A172 (cell line): ENCODE results near the gene USP49. TPM values are rescaled to one million over a fixed set of nuclear protein-coding genes. Genes with fewer than 3 reads are reported as not detected.
A peak's percentile ranks its signal among the peaks of the same experiment; 100 is the strongest.
"Not testable (repeated sequence)": the region's sequence is repeated elsewhere in the genome, so short reads cannot be mapped to it uniquely, and the experiment has no call there.

ENCODE experiments used
- DNase-seq: peaks from one replicate; pipeline ENCODE4 v3.0.0-alpha.2; 2015; ENCODE audit warnings: low spot score
- total RNA-seq: library from RNA; depleted of rRNA; stranded (reverse); fragments of >200 nt; shearing (Covaris generic); gene quantifications from 2 replicates; pipeline ENCODE4 v1.2.3, GENCODE V29; 2014; rRNA removed

Gene USP49
- total RNA-seq, result 0.74 and 1.1 TPM in 2 replicates

- DNase-seq, result peak; percentile 68
Observed at GRCh38 chr6:41895300-41896233, at the start of gene USP49. TSS of gene USP49 (minus strand) at chr6:41895375. CDS start at chr6:41806983, 88,392 bp downstream.

GRCh38 chr6:41943456-41943855 lies 48.3 kb upstream of the USP49 start:
- no peak for DNase-seq

- not testable (repeated sequence) for DNase-seq
Observed at GRCh38 chr6:41942882-41943281, 47.7 kb upstream of the USP49 start.

GRCh38 chr6:41942067-41942851 lies 47.1 kb upstream of the USP49 start:
- no peak for DNase-seq

DNA sequence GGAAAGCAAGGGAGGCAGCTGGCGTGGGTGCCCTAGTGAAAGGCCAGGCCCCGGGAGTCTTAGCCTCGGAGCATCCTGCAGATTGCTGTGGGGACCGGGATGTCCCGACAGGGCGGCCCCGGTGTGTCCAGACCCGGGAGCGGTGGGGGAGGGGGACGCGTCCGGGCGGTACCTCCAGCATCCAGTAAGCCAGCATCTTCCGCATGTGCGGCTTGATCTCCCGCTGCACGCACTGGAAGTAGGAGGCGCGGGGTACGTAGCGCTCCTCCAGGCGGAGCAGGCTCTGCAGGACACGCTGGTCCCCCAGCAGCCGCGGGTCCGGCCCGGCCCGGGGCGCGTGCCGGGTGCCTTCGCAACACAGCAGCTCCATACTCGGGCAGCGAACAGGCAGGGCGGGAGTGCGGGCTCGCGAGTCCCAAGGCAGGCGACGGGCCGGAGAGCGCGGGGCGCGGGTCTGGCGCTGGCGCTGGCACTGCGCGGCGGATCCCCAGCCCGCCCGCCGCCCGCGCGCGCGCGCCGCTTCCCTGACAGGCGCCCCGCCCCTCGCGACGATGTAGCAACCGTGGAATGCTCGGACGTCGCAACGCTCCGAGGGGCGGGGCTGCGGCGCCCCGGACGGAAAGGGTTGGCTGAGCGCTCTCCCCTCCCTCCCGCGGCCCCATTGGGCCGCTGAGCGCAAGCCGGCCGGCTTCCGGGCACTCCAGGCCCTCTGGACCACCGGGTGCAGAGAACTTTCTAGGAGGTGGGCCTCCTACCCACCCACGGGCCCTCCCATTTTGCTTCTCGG lies 46.3 kb upstream of the USP49 start, which contains the start of gene CCND3:
Gene CCND3, minus strand, starts transcription at position 529 of the 787 bp plus-strand sequence. Its CDS starts 159 bp downstream, at position 370.
- DNase-seq, result peak; percentile 78

GRCh38 chr6:41940759-41941279 lies 45.6 kb upstream of the USP49 start:
- no peak for DNase-seq

DNA sequence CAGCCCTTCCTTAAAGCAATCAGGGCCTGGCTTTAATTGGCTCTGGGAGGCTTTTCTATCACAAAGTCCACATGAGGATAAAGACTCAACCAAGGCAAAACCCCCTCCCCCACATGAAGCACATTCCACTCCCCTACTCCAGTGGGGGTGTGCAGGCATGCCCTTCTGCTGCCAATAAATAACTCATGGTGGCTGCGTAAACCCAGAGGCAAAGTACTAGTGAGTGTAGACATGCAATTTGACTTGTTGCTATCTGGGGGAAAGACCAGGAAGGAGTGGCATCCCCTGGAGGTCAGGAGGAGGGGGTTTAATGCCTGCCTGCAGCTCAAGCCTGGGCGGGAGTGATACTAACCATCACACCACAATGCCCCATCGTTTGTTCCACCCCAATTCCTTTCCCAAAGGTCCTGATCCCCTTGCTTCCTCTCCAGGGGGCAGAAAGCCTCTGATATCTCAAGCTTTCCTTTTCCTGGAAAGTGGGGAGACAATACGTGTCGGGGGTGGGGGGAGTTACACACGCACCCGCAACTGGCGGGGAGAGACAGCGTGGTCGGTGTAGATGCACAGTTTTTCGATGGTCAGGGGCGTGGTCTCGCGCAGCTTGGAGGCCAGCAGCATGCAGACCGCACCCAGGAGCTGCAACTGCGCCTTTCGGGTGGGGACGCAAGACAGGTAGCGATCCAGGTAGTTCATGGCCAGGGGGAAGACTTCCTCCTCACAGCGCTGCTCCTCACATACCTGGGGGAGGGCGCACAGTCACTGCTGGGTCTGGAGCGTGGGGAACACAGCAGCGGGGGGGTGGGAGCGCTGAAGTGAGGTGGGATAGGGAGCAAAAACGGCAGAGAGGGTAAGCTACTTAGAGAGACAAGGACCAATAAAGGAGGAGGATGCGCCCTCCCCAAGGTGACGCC lies 44.9 kb upstream of the USP49 start:
- DNase-seq, result no peak

DNA sequence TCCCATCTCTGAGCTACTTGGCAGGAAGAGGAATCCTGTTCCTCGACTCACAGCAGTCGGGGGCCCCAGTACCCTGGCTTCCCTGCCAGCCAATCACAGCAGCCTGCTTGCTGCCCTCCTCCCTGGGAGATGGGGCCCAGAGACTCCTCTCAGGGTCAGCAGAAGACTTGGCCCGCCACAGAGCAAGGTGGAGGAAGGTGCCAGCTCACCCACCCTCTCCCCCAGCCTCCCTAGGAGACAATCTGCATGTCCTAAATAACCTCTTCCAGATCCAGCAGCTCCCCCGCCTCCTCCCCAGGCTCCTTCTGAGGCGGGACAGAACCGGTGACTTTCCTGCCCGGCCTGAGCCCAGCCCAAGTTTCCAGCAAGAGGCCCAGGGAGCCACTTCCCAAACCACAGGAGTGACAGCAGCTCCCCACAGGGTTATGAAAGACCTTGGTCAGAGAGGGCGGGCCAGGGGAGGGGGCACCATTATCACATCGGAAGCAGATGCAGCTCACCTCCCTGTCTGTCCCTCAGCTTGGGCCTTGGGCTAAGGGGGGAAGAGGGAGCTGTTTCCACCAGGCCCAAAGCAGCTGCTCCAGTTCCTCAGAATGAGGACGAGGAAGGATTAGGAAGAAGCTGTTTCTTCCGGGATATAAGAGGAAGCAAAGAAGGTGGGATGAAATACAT lies 44.1 kb upstream of the USP49 start:
- DNase-seq, result peak; percentile 15

DNA sequence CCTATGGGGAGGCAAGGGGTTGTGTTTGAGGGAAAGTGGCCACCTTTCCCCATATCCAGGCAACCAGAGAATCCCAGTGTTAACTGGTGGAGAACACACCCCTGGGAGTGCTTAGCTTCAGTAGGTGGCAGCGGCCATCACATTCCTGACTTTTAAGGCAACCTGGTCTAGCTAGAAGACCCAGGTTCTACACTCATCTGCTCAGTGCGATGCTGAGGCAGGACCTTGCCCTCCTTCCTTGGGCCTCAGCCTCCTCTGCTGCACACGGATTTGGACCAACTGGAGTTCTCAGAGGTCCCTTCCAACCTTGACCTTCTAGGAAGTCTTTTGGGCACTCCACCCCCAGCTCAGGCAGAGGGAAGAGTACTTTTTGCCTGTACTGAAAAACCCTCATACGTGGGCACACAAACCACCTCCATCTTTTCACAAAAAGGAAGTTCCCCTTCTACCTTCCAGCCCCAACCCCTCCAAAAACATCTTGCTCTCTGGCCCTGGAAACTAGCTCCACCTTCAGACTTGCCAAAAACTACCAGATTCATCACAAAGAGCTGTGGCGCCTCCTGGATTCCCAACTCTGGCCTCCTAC lies 43.5 kb upstream of the USP49 start:
- no peak for DNase-seq

- no peak for DNase-seq
Observed at GRCh38 chr6:41937861-41938574, 42.8 kb upstream of the USP49 start.

DNA sequence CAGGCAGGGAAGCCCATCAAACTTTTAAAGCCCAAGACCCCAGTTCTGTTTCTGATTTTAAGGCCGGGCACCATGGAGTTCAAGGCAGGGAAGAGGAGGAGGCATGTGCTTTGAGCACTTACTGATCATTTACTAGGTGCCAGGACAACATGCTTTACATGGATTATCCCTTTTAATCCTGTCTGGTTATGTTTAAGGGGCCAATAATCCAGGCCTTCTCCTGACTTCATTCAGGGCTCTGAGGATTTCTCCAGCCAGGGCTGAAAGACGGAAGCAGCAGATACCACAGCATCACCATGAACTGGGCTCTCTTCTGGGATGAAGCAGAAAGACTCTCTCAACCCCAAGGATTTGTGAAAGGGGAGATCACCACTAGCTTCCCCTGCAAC lies 42.3 kb upstream of the USP49 start:
- no peak for DNase-seq

DNA sequence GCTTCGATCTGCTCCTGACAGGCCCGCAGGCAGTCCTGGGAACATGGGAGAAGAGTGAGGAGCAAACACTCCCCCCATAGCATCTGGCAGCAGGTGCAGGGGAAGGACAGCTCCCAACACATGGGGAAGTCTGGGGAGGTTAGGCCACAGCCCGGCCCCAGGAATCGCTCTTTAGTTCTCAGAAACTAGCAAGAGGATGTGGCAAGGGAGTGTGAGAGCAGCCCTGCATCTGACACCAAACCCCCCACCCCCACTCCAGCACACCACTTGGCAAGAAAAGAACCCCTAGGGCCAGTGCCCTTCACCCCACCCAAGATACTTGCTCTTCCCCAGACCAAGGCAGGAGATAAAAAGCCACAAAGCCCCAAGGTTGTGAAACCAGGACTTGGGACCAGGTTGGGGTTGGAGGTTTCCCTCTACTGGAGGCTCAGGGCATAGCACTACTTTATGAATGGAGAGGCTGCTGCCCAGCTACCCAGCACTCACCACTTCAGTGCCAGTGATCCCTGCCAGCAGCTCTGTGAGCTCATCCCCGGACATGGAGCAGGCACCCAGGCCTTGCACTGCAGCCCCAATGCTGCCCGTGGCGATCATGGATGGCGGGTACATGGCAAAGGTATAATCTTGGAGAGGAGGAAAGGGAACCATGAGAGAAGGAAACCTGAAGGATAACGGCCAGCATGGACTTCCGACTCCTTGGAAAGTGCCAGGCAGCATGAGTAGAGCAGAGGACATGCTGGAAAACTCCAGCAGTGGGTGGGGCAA lies 41.1 kb upstream of the USP49 start:
- DNase-seq, result peak; percentile 89

GRCh38 chr6:41935685-41936072 lies 40.5 kb upstream of the USP49 start:
- no peak for DNase-seq

DNA sequence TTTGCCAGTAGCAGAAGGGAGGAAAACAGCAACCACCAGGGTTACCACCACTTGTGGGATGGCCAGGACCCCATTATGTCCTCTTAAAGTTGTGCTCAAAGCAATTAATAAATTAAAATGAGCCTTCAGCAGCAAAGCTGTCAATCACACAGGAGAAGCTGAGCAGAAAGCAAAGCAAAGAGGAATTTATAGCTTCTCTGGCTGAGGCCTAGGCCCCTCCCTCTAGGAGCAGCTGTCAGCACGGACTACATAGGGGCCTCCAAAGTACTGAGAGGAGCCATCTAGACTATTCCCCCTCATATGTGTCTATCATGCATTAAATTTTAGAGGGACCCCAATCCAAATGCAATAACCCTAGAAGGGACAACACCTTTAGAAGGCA lies 40.0 kb upstream of the USP49 start:
- no peak for DNase-seq

DNA sequence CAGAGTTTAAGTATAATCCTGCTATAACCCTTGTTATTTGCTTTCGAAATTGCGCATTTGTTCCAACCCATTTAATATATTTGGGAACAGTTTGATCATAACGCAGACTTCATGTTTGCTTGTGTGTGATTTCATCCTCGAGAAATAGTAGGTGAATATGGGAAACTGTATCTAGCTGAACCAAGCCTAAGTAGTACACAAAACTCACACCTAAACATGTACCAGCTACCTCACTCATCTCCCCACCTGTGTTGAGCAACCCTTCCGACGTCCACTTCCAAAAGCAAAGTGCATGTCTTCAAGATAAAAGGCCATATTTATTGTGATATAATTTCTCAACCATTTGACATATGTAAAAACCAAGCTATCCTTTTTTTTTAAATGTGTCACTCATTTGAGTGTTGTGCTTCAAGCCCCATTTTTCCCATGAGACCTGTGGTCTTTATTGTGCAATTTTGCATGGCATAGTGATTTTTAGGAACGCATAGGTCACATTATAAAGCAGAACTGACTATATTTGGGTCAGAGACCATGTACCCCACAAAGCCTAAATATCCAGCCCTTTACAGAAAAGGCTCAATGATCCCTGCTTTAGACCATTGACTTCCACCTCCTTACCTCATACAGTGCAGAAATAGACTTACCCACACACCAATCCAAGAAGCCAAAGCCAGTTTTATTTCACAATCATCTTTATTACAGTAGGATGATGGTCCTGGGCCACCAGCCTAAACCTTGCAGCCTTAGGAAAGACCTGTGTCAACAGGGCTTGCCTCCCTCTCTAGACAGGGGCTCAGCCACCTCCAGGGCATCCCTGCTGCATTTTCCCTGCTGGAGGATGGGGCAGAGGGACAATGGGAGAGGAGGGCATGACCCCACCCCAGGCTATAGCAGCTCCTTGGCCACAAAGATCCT lies 39.4 kb upstream of the USP49 start:
- no peak for DNase-seq

DNA sequence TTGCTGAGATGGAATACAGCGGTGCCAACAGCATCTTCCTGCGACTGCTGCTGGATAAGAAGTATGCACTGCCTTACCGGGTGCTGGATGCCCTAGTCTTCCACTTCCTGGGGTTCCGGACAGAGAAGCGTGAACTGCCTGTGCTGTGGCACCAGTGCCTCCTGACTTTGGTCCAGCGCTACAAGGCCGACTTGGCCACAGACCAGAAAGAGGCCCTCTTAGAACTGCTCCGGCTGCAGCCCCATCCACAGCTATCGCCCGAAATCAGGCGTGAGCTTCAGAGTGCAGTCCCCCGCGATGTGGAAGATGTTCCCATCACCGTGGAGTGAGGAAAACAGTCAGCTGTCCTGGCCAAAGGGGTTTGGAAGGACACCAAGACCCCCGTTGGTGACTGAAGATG lies 37.2 kb upstream of the USP49 start:
- DNase-seq, result no peak

DNA sequence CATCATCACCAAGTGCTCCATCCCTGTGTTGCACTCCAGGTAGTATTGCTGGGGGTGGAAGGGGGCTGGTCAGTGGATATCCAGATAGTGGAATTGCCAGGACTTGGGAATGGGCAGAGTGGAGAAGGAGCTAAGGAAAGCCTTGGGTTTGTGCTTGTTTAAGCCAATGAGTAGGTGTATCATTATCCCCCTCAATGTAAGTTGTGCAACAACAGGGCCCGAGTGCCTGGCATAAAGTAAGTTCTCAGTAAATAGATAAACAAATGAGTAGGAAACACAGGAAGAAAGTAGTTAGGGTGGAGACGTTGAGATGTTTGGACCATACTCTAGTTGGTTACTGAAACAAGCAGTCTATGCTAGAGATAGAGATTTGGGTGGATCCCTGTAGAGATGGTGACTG lies 36.6 kb upstream of the USP49 start:
- DNase-seq, result no peak
